GM21390 (cell line): ENCODE results near the gene WSCD1.

ENCODE experiments used
- ATAC-seq: cut with Tn5 transposase; IDR thresholded peaks from one replicate; pipeline ENCODE4 v1.9.1; 2021; ENCODE audit not compliant: unreplicated experiment

The WSCD1 gene

DNA sequence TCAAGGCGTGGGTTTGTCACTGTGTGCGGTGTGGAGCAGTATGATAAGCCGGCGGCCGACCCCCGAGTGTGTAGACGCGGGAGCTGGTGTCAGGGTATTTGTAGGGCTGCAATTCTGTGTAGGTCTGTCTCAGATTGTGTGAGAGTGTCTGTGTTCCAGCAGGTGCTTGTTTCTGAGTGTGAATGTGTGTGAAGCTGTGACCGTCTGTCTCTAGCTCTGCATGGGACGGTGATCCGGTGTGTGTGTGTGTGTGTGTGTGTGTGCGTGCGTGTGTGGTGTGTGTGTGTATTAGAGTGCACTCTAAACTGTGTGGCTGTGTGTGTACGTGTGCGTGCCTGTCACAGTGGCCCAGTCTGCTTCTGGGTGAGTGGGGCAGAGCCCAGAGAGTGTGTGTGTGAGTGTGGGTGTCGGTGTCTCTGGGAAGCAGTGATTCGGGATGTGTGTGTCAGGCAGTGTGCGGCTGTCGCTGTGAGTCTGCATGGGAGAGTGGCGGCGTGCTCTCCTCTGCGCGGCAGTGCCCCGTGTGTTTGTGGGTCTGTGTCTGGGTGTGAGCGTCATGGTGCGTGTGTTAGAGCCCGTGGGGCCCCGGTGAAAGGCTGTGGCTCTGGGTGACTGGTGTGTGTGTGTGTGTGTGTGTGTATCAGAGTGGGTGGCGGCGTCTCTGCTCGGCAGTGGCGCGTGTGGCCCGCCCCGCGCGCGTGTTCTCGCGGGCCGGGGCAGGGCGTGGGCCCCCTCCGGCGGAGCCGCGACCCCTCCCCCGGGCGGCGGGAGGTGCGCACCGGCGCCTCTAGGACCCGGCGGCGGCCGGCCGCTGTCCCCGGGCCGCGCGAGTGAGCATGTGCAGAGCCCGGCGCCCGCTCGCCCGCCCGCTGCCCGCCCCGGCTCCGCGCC, at the start of gene WSCD1:
Gene WSCD1 (plus strand): TSS at position 841 of the 891 bp plus-strand sequence. CDS start 10,280 bp downstream, outside the sequence.
- ATAC-seq = no peak

DNA sequence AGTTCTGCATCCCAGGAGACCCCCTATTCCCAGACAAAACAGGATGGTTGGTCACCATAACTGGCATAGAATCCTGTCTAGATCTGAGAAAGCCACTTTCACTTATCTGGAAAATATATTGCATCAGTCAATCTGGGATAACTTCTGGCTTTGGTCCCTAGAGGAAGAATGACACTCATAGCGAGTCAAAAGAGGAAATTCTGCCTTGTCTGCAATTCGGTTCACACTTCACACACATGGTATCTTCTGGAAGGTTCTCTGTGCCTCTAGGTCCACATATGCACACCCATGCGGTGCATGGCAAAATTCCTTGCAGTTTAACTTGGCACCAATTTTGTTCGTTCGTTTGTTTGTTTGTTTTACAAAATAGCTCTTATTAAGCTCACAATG, 49.2 kb upstream of the WSCD1 start:
- no peak for ATAC-seq

DNA sequence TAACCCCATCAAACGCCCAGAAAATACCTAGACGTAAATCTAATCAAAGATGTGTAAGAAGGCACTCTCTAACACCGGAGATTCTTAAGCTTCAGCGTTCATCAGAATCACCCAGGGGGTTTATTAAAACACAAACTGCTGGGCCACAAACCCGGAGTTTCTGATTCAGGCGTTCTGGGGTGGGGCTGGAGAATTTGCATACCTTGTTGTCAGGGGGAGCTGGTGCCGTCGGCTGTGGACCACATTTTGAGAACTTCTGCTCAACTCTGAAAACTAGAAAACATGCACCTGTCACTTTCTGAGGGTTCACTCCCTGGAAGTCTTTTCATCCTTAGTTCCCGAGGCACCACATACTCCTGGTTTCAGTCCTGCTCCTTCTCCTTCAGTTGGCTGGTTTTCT, 48.6 kb upstream of the WSCD1 start:
- no peak for ATAC-seq

DNA sequence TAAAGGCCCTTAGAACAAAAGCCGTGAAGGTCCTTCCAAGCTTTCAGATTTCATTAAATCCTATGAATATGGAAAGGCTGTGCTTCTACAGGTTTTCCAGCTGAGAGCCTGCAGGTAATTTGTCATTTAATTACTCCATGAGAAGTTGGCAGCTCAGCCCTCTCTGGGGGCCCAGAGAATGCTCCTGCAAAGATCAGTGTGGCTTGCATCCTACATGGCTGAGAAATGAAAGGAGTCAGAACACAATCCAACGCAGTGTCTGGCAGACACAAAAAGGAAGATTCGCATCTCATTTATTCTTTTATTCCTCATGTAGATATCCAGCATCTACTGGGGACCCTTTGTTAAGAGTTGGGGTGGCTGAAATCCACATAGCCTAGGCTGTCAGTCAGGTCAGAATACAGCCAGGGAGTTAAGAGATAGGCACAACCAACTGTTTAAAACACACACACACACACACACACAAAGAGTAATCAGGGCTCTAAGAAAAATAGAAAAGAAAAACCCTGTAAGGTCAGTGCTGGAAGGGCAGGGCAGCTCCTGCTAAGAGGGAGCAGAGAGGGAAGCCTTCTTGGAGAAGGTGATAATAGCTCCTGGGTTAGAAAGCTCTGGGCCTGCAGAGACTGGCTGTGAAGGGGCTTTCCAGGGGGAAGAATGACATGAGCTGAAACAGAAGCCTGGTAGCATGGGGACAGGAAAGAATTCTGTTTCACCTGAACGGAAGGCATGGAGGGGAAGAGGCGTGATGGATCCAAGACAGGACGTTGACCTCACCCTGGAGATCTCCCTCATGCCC, 46.9 kb upstream of the WSCD1 start:
- ATAC-seq = no peak

DNA sequence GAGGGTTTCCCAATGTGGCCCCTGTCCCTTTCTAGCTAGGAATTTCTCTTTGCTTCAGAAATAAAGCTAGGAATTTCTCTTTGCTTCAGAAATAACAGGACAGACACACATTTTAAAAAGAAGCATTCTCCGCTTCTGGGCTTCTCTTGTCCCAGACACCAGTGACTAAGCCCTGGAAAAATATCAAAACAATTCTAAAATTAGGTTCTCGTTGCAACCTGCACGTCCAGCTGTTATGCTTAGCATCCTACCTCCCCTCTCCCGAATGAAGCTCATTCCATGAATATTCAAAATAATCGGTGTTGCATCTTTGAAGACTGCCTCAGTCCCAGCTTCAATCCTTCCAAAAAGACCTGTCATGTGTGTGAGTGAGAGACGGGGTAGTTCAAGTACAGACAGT, 45.6 kb upstream of the WSCD1 start:
- ATAC-seq = no peak

DNA sequence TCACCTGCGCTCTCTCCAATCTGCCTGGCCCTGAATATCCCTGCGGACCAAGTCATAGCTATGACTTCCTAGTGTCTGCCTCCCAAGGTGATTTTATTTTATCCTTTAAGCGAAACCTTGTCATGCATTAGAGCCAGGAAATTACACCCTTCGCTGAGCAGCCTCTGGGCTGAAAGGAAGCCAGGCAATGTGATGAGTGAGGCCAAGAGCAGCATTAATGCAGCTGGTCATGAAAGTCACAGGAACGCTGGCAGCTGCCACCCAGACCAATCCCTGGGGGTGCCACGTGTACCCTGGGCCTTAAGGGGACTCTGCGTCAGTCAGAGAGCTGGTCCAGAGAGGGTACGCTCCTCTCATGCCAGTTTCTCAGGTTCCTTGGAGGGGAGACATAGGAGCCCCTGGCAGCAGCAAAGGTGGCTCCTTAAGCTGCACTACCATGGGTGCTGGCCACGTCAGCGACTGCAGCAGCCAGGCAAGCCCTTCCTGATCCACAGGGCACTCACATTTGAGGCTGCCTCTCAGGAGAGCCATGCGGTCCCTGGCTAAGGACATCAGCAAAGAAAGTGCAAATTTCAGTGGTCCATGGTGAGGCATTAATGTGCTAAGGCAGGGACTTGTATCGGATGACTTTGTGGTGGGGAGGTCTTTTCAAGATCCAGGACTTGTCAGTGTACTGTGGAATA, 42.7 kb upstream of the WSCD1 start:
- no peak for ATAC-seq

DNA sequence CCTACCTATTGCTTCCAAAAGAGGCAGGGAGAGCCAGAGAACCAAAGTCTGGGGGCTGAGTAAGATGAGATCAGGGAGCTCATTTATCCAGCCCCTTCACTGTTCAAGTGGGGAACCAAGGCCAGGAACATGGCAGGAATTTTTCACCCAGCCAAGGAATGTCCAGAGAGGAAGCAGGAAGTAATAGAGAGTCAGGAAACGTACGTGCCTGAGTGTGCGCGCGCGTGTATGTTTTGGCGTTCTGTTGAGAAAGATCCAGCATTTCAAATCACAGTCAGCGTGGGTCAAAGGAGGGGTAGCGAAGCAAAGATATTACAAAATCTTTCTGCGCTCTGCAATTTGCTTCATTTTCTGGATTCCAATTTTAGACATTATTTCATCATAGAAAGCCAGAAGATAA, 41.9 kb upstream of the WSCD1 start:
- no peak for ATAC-seq

DNA sequence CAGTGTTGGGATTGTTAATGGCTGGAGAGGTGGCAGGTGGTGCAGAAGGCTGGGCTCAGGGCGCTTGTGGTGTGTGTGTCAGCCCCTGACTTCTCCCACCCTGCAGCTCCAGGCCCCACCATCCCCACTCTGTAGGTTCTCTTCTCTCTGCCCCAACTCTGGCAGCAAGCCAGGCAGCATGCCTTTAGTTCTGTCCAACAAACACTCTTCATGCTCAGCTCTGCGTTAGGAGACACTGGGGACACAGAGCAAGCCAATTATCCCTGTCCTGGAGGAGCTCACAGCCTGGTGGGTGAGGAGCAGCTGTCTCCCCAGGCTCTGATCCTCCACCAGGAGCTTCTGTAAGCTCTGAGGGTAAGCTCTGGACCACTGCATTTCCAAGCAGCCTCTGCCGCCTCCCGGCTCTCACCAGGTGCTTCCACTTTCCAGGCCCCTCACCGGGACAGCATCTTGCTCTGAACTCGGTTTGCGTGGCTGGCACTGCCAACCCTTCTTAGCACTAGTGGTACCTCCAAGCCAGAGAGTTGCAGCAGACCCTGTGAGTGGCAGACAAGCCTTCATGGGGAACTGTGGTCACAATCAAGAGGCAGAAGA, 34.3 kb upstream of the WSCD1 start:
- ATAC-seq = no peak

DNA sequence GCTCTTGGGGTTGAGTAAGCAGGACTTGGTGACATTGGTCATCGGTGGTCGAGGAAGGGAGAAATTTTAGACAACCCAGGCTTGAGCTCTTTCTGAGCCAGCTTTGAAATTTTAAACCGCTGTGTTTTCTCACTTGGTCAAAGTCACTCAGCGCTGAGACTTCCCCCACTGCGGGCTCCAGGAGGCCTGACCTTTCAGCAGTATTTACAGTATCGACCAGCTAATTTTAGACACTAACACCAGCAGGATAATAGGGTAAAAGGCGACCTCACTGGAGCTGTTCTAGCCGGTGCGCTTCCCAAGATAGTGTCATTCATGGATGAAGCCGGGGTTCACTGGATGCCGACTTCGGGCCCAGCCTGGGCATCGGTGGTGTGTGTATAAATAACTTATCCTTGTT, 29.7 kb upstream of the WSCD1 start:
- no peak for ATAC-seq

DNA sequence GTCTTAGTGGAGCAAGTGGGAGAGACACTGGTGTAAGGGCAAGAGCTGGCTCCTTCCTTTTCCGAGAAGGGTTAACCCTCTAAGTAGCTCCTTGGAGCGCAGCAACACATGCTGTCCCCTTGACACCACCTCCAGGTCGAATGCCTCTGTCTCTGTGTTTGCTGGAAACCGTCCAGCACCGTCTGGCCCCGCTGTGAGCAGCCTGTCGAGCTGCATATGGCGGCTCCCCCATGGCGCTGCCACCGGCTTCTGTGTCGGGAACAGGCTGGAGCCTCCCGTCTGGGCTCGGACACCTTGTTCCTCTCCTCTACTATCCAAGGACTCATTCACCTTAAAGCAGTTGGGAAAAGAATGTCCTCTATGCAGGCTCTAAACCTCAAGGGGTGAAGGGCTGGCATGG, 28.9 kb upstream of the WSCD1 start:
- ATAC-seq = no peak

DNA sequence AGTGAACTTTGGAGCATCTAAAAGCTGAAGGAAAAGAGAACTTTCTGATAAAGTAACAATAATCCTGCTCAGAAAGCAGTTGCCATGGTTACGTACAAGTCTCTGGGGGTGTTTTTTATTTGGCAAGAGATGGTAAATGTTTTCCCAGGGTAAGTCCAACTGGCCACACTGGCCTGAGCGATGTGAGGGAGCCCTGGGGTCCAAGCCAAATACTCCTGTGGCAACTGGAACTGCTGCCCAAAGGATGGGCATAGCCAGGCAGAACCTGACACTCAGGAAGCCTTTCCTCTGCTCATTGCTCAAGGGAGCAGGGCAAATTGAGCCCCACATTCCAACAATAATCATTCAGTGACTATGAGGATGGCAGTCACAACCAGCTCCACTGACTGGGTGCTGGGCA, 26.8 kb upstream of the WSCD1 start:
- no peak for ATAC-seq

DNA sequence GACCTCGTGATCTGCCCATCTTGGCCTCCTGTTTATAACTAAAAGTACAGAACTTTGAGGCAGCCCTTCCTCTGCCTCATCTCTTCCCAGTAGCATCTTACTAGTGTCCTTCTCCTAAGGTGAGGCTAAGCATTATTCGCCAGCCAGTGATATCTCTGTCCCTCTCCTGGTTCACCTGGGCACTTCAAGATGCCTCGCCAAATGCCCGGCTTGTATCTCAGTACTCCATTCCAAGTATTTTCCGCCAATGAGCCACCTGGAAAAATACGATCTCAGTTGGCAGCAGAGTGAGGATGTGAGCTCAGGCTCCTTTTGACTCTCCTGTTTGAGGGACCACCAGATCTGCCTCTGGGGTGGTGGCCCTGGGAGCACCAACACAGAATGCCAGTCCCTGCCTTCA, 25.9 kb upstream of the WSCD1 start:
- ATAC-seq = no peak

DNA sequence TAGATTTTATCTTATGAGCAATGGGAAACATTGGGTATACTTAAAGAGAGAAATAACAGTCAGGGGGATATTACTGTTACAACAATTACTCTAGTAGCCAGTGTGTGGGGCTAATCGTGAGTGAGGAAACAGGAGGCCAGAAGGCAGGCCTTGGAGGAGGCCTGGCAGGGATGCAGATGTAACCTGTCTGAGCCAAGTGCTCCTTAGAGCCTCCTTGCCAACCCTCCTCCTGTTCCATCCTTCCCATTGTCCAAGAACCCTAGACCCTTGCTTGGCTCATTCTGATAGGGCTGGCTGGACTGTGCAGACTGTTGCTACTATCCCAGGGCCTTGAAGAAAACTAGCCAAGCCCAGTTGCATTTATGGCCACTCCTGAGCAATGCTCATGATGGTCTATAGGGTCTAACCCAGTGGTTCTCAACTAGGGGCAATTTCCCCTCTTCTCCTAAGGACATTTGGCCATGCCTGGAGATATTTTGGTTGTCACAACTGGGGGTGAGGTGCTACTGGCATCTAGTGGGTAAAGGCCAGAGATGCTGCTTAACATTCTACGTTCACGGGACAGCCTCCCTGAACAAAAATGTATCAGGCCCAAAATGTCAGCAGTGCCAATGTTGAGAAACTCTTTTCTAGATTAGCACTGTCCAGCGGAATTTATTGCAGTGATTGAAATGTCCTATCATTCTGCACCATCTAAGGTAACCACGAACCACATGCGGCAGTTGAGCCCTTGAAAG, 24.4 kb upstream of the WSCD1 start:
- no peak for ATAC-seq

DNA sequence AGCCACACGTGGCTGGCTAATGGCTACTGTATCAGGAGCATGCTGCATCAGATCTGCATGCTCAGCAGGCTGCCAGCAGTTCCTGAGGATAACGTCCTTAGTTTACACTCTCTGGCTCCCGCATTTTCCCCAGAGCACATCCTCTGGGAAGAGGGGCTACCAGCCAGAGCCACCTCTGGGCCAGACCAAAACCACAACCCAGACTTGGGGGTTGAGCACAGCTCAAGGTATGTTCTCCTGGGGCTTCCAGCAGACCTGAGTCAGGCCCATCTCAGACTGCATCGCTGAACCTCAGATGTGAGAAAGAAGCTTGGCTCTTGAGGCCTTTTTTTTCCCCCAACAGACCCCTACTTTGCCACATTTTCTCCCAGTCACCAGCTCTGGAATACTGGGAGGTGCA, 23.7 kb upstream of the WSCD1 start:
- no peak for ATAC-seq

DNA sequence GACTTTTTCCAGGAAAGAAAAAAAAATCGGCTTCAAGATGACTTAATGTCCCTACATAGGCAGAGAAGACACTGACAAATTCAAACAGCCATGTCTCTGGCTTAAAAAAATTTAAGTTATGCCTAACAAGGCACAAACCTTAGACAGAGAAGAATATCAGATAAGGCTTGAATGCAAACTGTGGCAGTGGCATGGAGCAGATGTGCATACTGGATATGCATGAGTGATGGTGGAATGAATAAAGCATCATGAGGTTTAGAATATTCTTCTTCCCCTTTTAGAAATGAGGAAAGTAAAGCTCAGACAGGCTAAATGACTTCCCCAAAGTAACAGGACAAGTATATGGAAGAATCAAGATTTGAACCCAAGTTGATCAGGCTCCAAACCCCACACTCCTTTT, 23.2 kb upstream of the WSCD1 start:
- ATAC-seq = no peak

DNA sequence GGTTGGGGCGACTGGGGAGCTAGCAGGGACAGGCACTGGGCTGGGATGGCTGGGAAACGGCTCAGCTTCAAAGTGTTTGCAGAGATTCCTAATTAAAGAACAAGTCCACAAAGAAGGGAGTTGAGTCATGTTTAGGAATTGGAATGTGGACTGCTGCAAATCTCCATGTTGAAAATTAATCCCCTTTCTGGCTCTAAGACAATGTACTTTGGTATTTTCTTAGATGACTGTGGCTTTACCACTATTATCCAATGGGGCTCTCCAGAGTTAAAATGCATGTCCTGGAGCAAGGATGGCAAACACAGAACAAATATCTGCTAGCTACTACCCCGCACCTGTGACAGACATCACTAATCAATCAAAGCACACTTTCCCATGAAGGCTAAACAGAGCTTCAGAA, 22.2 kb upstream of the WSCD1 start:
- no peak for ATAC-seq

DNA sequence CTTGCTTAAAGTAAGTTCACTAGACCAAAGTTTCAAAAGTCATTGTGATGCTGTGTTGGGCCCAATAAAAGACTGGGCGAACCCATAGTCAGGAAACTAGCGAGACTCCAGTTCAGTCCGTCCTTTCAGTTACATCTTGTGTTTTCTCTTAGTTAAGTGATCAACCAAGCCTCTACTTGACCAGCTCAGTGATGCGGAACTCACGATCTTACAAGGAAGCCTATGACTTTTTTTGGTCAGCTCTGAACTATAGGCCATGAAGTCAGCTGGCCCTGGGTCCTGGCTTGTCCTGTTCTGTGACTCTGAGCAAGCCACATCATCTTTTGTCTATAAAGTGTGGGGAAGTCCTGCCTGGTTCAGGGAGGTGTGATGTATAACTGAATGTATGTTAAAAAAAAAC, 21.7 kb upstream of the WSCD1 start:
- no peak for ATAC-seq

DNA sequence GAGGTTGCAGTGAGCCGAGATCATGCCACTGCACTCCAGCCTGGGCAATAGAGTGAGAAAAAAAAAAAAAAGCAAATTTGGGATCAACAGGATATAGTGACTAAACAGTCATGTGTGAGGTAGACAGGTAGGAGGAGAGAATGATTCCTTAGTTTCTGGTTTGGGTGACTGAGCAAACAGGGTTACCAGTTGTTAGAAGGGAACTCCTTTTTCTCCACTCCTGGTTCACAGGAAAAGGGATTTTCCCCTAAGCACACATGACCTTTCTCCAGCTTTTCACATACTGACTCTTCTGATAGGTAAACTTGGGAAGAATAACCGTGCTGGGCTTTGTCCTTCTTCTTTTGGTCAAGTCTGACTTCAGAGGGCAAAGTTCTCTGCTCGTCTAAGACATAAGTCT, 17.3 kb upstream of the WSCD1 start:
- ATAC-seq = no peak

DNA sequence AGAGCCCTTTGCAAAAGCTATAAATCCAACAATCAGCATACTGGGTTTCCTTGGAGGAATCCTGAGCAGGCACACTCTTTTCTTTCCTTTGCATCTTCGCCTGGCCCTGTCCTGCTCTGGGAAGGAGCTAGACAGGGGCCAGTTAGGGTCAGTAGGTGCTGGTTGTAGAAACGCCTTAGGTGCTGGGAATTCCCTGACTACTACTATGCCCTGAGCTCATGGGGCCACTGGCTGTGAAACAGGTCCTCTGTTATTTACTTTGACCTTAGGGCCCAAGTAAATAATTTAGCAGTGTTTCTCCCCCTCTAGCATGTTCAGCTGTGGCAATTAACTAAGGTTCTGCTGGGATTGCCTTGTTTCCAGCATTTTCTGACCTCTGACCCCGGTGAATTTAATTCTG, 15.8 kb upstream of the WSCD1 start:
- no peak for ATAC-seq

DNA sequence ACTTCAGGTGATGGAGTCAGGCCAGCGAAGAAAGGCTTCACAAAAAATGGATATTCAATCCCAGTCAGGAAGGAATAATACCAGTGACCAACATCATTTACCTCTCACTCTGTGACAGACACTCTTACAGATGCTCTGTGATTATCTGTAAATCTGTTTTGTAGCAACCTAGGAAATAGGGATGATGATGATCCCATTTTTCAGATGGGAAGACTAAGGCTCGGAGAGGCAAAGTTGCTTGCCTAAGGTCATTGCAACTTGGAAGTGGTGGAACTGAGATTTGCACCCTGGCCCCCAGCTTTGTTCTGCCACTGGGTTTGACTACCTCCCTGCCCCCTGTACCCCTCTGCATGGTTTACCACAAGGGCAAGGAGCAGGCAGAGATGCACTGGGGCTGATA, 14.1 kb upstream of the WSCD1 start:
- no peak for ATAC-seq

DNA sequence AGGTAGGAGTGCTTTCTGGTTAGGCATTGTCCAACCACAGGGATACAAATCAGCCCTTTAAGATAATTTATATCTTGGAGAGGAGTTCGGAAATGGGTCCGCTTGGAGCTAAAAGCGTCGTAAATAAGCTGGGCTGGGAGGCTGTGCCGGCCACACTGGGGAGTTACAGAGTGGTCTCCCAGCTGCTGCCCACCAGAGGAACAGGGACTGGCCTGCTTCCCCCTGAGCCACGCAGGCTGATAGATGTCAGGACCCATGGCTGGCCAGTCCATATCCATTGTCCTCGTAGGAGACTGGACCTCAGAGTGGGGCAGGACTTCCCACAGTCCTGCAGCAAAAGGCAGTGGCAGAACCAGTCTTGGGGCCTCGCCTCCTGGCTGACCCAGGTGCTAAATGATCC, 12.6 kb upstream of the WSCD1 start:
- ATAC-seq = no peak
